Suprapubic skin (tissue), 4 donors: Measurements from ENCODE around the gene HOXA1. TPM values are rescaled to one million over a fixed set of nuclear protein-coding genes. Genes with fewer than 3 reads are reported as not detected.

Experiments used
- DNase-seq, 2 donors: peaks; one replicate each; pipeline ENCODE4 v3.0.0-alpha.2; 2019; ENCODE audit warnings: low spot score in 2 of 2
- H3K27ac ChIP-seq: fragments of 200-600 bp; sonication (generic); one replicate; pipeline ENCODE4 v1.5.1; 2019
- H3K27me3 ChIP-seq: fragments of 200-600 bp; sonication (generic); one replicate; pipeline ENCODE4 v1.5.1; 2019
- H3K36me3 ChIP-seq: fragments of 200-600 bp; sonication (generic); one replicate; pipeline ENCODE4 v1.5.1; 2019
- H3K4me1 ChIP-seq: fragments of 200-600 bp; sonication (generic); one replicate; pipeline ENCODE4 v1.5.1; 2019
- H3K4me3 ChIP-seq: fragments of 200-600 bp; sonication (generic); one replicate; pipeline ENCODE4 v1.5.1; 2019; ENCODE audit warnings: mild to moderate bottlenecking
- H3K9me3 ChIP-seq: fragments of 200-600 bp; sonication (generic); one replicate; pipeline ENCODE4 v1.5.1; 2019
- EP300 ChIP-seq: sonication (generic); formaldehyde crosslinking; IDR thresholded peaks from one replicate; pipeline ENCODE4 v1.6.1; 2017; ENCODE audit warnings: antibody characterized with exemption
- POLR2A ChIP-seq, 2 donors: fragments of 450-650 bp; IDR thresholded peaks; one replicate each; pipeline ENCODE4 v1.6.1; 2017; ENCODE audit warnings: antibody characterized with exemption in 2 of 2, mild to moderate bottlenecking in 2 of 2, moderate library complexity in 2 of 2
- POLR2AphosphoS5 ChIP-seq, 3 donors: sonication (generic); formaldehyde crosslinking; IDR thresholded peaks; one replicate each; pipeline ENCODE4 v1.6.1; 2017; ENCODE audit warnings: antibody characterized with exemption in 3 of 3
- WGBS: methylation state at CpG from one replicate; pipeline ENCODE4 v1.1.5; 2018; 5-methylcytosine and 5-hydroxymethylcytosine counted together
- total RNA-seq, 4 donors: library from RNA; depleted of rRNA; stranded (reverse); fragments of >200 nt; gene quantifications; one replicate each; pipeline ENCODE4 v1.1.0, GENCODE V29; 2016
- TF ChIP-seq, protein P1 (sequence below), 2 donors: fragments of 200-600 bp in 1 of 2; fragments of 450-650 bp in 1 of 2; sonication (generic) in 1 of 2; IDR thresholded peaks; one replicate each; pipeline ENCODE4 v1.5.1; 2016 to 2019; ENCODE audit warnings: antibody characterized with exemption in 2 of 2, mild to moderate bottlenecking in 1 of 2, moderate library complexity in 1 of 2

The HOXA1 gene
- total RNA-seq, 4 donors from 2014 or later: 2.5 to 4.0 (median 3.1) TPM

DNA sequence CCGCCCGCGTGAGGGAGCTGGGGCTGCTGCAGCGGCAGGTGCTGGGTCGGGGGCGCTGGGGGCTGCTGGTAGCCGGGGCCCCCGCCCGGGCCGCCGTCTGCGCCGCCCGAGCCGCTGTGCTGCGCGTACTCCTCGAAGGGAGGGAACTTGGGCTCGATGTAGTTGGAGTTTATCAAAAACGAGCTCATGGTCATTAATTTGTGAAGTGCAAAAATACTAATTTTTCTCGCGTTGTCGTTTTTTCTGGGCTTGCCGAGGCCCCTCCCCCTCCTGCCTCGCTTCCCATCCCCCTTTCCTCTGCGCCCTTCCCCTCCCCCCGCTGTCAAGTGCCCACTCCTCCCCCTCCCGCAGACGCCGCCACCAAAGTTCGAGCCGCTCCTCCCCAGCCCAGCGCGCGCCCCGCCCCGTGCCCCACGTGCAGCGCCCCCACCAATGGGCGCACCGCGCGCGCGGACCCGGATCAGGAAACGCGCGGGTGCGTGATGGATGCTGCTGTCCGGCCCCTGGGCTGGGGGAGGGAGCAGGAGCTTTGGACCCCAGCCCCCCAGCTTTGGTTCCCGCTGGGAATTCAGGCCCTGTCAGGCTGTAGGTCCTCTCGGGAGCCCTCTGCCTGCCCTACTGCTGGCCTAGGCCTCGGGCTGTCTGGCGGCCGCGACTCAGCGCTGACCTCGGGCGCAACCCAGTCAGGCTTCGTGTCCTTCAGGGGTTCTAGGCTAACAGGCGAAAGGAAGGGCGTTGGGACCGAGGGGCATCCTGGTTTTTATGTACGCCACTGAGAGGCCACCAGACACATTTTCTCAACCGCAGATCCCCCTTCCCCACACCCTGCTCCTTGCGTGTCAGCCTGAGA lies 35.0 kb upstream of the HOXA1 start, which contains the start of gene HOXA4:
HOXA4 (minus strand) TSS at position 218 of the 850 bp plus-strand sequence; CDS start at position 194, 24 bp downstream.
- TF ChIP-seq, protein P1, sequence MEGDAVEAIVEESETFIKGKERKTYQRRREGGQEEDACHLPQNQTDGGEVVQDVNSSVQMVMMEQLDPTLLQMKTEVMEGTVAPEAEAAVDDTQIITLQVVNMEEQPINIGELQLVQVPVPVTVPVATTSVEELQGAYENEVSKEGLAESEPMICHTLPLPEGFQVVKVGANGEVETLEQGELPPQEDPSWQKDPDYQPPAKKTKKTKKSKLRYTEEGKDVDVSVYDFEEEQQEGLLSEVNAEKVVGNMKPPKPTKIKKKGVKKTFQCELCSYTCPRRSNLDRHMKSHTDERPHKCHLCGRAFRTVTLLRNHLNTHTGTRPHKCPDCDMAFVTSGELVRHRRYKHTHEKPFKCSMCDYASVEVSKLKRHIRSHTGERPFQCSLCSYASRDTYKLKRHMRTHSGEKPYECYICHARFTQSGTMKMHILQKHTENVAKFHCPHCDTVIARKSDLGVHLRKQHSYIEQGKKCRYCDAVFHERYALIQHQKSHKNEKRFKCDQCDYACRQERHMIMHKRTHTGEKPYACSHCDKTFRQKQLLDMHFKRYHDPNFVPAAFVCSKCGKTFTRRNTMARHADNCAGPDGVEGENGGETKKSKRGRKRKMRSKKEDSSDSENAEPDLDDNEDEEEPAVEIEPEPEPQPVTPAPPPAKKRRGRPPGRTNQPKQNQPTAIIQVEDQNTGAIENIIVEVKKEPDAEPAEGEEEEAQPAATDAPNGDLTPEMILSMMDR (IDR thresholded peaks at IDR 0.05): no peak
- TF ChIP-seq POLR2AphosphoS5 (IDR thresholded peaks at IDR 0.05) (peak; percentile 63 to 80 (median 63)), POLR2A (IDR thresholded peaks at IDR 0.05) (peak in 1 of 2 donors; percentile 76), EP300 (no peak)
- Histone ChIP-seq H3K27ac (peak within 1 kb of the TSS; percentile 87), H3K9me3 (no peaks in the 10 kb centered on the region), H3K27me3 (no peaks in the 10 kb centered on the region), H3K4me3 (peak within 1 kb of the TSS; percentile 85), H3K4me1 (peaks cover 32% of the 10 kb centered on the region), H3K36me3 (no peaks in the 10 kb centered on the region)
- WGBS: 6% methylated on average over 29 of the region's 67 CpGs
- DNase-seq: peak; percentile 95 to 96

DNA sequence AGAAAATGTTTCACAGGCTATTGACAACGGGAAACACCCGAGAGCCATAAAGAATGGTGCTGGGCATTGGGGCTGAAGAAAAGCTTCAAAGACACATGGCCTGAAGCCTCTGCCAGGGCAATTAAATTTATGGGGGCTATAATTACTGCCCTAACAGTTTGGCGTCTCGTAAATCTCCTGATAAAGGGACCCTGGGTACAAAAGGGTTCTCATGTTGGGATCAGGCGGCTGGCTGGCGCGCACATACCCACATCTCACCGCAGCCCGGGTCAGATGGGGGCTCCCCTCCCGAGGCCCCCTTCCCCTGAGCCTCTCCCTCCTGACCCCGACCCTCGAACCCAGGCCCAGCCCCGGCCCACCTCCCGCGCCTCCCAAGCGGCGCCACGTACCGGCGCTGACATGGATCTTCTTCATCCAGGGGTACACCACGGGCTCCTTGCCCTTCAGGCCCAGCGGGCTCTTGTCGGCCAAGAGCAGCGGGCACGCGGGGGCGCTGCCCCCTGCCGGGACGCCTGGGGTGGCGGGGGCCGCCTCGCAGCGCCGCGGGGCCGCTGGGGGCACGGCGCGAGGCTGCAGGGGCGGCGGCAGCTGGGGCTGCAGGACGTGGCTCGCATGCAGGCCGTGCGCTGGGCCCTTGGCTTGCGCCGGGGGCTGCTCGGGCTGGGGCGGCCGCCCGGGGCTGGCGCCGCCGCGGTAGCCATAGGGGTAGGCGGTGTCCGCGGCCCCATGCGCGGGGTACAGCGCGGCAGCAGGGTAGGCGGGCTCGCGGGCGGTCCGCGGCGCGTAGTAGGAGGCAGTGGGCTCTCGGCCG lies 34.1 kb upstream of the HOXA1 start:
- Histone ChIP-seq H3K36me3 (no peaks in the 10 kb centered on the region), H3K27ac (peak overlapping the region; percentile 87), H3K27me3 (no peaks in the 10 kb centered on the region), H3K4me3 (peak overlapping the region; percentile 85), H3K4me1 (peaks cover 23% of the 10 kb centered on the region), H3K9me3 (no peaks in the 10 kb centered on the region)
- TF ChIP-seq EP300 (no peak), POLR2A (IDR thresholded peaks at IDR 0.05) (no peak), POLR2AphosphoS5 (IDR thresholded peaks at IDR 0.05) (no peak)
- TF ChIP-seq, protein P1 (IDR thresholded peaks at IDR 0.05): no peak
- DNase-seq: peak in 1 of 2 donors; percentile 68
- WGBS: 26% methylated on average over 25 of the region's 72 CpGs

DNA sequence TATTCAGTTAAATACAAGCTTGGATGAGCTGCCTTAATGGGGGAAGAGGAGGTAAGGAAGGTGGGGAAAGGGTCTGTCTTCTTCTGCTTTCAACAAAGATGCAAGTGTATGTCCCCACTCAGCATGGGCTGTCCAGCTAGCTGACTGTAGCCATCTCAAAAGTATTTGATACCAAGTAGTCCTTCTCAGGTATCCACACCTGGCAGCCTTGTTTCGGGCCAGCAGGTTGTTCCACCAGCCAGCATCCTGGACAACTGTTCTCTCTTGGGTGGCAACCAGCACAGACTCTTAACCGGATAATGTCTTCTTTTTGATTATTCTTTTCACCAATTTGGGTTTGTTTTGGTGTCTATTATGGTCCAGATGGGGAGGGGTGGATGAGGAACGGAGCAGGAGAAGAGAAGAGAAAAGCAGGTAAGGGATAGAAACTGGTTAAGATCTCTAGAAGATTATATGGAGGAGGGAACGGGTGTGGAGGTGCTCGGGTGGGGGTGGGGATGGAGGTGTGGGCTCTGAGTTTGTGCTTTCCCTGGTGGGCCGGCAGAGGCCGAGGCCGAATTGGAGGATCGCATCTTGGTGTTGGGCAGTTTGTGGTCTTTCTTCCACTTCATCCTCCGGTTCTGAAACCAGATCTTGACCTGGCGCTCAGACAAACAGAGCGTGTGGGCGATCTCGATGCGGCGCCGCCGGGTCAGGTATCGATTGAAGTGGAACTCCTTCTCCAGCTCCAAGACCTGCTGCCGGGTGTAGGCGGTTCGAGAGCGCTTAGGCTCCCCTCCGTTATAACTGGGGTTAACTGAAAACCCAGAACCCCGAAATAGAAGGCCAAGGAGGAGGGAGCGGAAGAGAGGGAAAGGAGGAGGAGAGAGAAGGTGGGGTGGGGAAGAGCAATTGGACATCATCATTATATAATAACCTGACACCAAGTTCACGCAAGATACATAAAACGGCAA lies 33.3 kb upstream of the HOXA1 start:
- H3K4me1 ChIP-seq: peaks cover 14% of the 10 kb centered on the region
- DNase-seq: peak in 1 of 2 donors; percentile 49
- WGBS: 91% methylated on average over 28 of the region's 28 CpGs

DNA sequence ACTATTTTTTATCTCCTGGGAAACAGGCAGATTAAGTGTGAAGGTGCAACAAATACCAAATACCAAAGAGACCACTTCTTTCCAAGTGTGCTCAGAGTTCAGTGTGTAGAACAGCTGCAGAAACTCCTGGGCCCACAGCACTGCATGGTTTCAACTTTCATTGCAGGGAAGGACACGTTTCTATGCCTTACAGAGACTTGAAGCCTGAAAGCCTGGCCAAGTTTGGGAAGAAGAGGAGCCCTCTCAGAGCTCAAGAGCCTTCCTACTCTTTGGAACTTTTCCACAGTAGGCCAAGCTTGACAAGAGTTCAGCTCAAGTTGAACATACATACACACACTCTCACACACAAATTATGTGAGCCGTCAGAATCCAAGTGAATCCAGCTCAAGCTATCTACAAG lies 32.2 kb upstream of the HOXA1 start:
- no peak overlapping the region for H3K4me3 ChIP-seq
- H3K9me3 ChIP-seq: no peaks in the 10 kb centered on the region
- peaks cover 12% of the 10 kb centered on the region for H3K4me1 ChIP-seq
- H3K27ac ChIP-seq: no peak overlapping the region
- no peak for TF ChIP-seq EP300
- TF ChIP-seq POLR2AphosphoS5 (IDR thresholded peaks at IDR 0.05): no peak
- TF ChIP-seq, protein P1 (IDR thresholded peaks at IDR 0.05): no peak
- no peak for TF ChIP-seq POLR2A (IDR thresholded peaks at IDR 0.05)
- no peak for DNase-seq
- H3K27me3 ChIP-seq: no peaks in the 10 kb centered on the region
- no peaks in the 10 kb centered on the region for H3K36me3 ChIP-seq
- 64% methylated on average over 2 of the region's 2 CpGs for WGBS

More for the DNA sequence above, 33.3 kb upstream of the HOXA1 start:
- TF ChIP-seq EP300 (no peak), POLR2A (IDR thresholded peaks at IDR 0.05) (no peak), POLR2AphosphoS5 (IDR thresholded peaks at IDR 0.05) (no peak)
- TF ChIP-seq, protein P1 (IDR thresholded peaks at IDR 0.05): no peak
- H3K27ac ChIP-seq: no peak overlapping the region
- no peaks in the 10 kb centered on the region for H3K36me3 ChIP-seq
- H3K27me3 ChIP-seq: no peaks in the 10 kb centered on the region
- H3K4me3 ChIP-seq: peak overlapping the region; percentile 85
- no peaks in the 10 kb centered on the region for H3K9me3 ChIP-seq
